NCI-H1417 treated with DMSO at 0.1 percent for 48 hours (cell line): ENCODE measurements around the gene TMA7B.

ENCODE experiments used
- DNase-seq: peaks from one replicate; lab custom pipeline; 2025; lab: John Stamatoyannopoulos, UW

TMA7B gene

DNA sequence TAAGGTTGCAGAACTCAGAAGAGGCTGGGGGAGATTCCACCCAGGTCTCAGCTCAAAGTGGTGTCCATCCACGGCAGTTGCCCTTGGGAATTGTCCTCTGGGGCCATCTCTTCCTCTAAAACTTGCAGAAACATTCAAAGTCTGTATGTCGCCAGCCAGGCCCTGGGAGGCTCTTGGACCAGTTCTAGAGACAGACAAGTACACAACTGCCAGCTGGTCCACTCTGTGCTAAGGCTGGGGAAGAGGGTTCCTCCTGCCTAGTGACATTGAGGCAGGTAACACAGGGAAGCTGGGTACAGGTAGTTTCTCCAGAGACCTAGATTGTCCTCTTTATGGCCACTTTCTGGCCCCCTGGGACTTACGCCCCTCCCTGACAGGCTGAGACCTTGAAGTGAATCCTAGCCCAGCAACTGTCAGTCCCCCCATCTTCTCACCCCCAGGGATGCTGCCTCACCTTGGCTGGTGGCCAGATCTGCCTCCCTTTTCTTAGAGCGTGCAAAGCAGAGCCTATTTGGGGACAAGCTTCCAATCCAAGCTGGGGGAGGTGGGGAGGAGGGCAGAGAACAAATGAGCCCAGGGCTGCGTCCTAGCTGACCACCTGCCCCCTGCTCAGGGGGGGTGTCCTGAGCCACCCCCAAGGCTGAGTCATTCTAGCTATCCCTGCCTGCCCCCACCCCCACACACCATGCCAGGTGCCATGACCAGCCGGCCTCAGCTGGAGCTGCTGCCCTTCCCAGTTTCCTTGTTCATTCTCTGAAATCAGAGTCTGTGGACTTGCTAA, 42.9 kb downstream of the TMA7B start:
- no peak for DNase-seq

DNA sequence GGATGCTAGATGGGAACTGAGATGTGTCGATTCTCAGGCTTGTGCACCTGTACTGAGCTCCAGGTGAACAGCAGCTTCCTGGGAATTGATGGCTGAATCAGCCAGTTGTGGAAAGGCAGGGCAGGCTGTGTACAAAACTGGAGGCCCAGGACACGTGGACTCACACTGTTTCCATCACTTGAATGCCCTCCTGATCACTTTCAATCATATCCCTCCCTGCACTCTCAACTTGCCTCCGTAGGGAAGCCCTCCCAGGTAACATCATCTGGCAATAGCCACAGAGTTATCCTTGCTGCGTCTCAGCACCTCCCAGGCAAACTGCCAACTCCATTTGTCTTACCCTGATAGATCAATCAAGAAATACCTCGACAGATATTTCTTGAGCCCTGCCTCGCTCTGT, 44.6 kb downstream of the TMA7B start:
- no peak for DNase-seq

DNA sequence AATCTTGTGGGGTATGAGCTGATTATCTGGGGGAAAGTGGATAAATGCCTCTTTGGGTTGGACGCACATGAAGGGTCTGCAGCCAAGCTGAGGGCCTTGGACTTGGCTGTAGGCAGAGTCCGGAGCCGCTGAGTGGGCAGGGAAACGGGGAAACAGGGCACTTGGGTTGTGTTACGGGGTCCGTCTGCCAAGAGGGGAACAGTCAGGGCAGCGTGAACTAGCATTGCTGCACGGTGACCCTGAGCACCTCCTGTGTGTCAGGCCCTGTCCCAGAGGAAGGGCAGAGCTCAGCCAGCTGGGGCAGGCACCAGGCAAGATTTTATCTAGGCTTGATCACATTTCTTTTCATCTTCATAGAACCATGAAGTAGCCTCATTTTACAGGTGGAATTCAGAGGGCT, 46.4 kb downstream of the TMA7B start:
- DNase-seq: no peak

DNA sequence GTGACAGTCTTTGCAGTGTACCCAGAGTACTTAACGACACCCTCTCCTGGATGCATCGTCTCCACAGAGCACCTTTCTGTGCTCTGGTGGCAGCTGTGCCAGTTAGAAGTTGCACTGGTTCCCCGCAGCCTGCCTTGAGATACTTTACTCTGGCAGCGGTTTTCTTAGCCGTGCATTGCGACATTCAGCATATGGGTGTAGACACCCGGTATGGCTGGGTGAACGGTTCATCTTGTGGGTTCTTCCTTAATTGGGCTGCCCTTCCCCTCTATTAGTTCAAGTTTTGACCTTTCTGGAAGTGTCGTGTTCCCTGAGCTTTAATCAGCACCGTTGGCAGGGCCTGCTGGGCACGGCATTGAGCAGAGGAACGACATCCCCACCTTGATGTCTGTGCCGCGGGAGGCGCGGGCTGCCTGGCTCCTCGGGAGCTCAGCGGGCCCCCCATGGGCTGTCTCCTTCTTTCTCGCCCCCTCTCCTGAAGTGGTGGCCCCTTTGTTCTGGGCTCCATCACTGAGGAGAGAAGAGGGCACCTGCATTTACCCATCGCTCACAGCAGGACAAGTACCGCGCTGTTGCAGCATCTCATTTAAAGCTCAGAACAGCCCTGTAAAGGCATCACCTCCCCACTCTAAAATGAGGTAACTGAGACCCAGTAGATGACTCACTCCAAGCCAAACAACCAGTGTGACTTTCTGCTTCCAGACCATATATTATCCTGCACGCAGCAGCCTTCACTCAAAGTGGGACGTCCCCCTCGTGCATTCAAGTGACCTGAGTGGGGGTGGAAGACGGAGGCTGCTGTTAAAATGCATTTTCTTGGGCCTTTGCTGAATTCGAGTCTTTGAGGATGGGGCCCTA, 47.9 kb downstream of the TMA7B start:
- no peak for DNase-seq

DNA sequence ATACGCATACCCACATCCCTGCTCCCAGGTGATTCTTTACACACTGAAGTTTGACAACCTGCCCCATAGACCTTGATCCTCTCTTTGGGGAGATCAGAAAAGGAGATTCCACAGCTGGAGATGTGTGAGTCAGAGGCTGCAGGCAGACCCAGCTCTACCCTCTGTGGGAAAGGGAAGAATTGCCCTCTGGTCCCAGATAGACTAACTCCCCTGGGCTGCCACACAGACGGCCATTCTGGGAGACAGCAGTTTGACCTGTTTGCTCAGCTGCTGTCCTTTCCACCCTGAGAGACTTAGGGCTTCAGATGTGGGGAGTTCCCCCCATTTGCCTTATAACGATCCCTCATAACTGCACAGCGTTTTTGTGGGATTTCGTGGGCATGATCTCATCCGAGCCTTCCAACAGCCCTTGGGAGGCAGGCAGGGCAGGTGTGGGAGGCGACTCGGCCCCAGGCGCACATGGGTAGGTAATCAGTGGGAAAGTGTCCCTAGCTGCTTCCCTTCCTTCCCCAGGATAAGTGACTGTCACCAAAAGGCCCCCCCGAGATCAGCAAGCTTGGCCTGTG, 48.6 kb downstream of the TMA7B start:
- no peak for DNase-seq

GRCh38 chr22:40009292-40009774, 49.1 kb downstream of the TMA7B start:
- no peak for DNase-seq

DNA sequence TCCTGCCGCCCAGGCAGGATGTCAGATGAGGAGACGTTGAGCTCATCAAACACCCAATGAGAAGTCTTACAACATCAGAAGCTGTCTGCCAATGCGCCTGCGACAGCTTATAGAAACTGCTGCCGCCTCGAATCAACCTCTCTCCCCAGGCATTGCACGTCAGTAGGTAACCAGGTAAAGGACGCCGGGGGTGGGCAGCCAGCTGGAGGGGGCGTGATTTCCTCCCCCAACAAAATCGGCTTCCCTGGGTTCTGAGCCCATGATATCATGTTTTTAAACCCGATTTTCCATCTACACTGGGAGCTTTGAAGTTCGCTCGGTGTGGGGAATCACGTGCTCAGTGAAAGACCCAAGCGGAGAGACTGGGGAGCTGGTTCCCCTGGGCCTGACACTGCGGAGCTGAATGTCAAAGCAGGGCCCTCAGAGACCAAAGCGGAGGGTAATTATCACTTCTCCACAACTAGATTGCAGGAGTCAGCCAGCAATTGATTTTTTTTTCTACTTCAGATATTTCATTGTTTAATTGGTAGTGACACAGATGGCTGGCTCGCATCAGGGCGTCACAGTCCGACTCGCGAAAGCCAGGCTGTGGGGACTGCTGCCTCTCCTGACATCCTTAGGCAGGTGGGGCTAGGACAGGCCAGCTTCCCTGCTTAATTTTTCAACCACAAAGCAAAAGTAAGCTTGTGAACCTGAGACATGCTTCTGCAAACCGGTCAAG, 49.9 kb downstream of the TMA7B start:
- DNase-seq: peak; percentile 37

DNA sequence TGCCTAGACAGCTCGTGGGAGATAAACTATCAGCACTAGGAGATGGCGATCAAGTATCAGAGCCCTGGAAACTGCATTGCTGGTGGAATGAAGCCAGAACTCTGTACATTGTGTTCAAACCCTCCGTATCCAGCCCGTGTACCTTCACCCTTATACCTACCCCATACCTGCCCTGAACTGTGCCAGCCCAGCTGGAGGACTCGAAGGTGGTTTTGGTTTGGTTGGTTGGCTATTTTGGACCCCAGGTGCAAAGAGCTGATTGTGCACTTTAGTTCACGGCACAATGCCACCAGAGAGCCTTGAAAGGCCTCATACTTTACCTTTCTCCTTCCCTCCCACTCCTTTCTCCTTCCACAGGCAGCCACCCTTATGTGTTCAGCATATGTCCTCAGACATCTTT, 50.5 kb downstream of the TMA7B start:
- DNase-seq: no peak
